ENCODE results near the gene GSK3A. TPM values are rescaled to one million over a fixed set of nuclear protein-coding genes. Genes with fewer than 3 reads are reported as not detected.

GSK3A gene
- total and polyA plus RNA-seq, 9 of the 15 experiments (the other 6 are each of a cell fraction or from before 2014, with no cell fraction given), result 0.62 to 90.7 (median 33.3) TPM

DNA sequence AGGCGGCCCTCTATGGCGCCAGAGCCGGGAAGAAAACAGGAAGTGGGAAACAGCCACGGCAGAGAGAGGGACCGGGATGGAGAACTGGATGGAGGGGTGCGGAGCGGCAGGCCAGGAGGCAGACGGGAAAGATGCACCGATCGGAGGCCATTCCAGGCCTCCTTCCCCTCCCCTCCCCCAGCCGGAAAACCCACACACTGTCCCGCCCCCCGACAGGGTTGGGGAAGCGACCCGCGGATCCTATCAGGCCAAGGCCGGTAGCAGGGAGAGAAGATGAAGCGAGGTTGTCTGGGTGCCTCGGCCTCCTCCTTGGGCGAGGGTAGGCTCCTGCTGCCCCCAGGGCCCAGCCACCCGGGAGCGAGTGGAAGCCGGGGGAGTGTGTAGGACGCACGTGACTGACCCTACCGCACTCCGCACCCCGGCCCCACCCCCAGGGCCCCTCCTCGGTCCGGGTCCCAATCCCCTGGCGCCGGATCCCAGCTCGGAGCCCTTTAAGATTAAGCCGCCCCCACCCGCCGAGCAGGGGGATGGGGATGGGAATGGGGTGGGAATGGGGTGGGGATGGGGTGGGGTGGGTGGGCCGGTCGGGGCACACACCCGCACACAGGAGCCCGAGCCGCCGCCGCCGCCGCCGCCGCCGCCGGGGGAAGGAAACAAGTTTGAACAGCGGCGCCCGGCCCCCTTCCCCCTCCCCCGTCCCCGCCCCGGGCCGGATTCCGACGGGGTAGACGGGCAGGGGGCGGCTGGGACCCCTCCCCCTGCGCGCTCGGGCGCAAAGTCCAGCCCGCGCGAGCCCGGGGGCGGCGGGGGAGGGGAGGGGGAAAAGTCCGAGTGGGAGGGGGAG lies 11.1 kb upstream of the GSK3A start (continued):
- TF ChIP-seq, protein P1, sequence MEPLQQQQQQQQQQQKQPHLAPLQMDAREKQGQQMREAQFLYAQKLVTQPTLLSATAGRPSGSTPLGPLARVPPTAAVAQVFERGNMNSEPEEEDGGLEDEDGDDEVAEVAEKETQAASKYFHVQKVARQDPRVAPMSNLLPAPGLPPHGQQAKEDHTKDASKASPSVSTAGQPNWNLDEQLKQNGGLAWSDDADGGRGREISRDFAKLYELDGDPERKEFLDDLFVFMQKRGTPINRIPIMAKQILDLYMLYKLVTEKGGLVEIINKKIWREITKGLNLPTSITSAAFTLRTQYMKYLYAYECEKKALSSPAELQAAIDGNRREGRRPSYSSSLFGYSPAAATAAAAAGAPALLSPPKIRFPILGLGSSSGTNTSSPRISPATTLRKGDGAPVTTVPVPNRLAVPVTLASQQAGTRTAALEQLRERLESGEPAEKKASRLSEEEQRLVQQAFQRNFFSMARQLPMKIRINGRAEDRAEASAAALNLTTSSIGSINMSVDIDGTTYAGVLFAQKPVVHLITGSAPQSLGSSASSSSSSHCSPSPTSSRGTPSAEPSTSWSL (CRISPR knock-in tag; IDR thresholded peaks at IDR 0.05; ENCODE audit: borderline replicate concordance), result no peak
- TF ChIP-seq CBX5 (IDR thresholded peaks at IDR 0.05; ENCODE audit: borderline replicate concordance, low read depth) (no peak), PHF8 (IDR thresholded peaks at IDR 0.05; ENCODE audit: borderline replicate concordance, low read length) (peak; percentile 20; the same call in 1 of the 2 replicates), SMAD3 (CRISPR knock-in tag; conservative IDR thresholded peaks at IDR 0.05) (no peak), HLTF (IDR thresholded peaks at IDR 0.05) (no peak), MNT (conservative IDR thresholded peaks at IDR 0.05) (peak; percentile 62 to 67; a peak in 3 of 4 replicates), ZNF3 (CRISPR knock-in tag; IDR thresholded peaks at IDR 0.05) (no peak), ZNF79 (CRISPR knock-in tag; IDR thresholded peaks at IDR 0.05; ENCODE audit: low read depth) (no peak), ZNF583 (CRISPR knock-in tag; IDR thresholded peaks at IDR 0.05) (no peak), SRSF1 (IDR thresholded peaks at IDR 0.05; ENCODE audit: low read depth, low read length) (no peak), GABPA (tag; conservative IDR thresholded peaks at IDR 0.05; ENCODE audit: low read depth) (0 out of 2 replicates have a peak, but pooled peaks have one; percentile 29), FOXP1 (CRISPR knock-in tag; IDR thresholded peaks at IDR 0.05) (no peak), ZNF449 (CRISPR knock-in tag; IDR thresholded peaks at IDR 0.05) (no peak), CXXC5 (CRISPR knock-in tag; IDR thresholded peaks at IDR 0.05) (peak; percentile 40), MAX (CRISPR knock-in tag; IDR thresholded peaks at IDR 0.05) (no peak)
- TF ChIP-seq, protein P2, sequence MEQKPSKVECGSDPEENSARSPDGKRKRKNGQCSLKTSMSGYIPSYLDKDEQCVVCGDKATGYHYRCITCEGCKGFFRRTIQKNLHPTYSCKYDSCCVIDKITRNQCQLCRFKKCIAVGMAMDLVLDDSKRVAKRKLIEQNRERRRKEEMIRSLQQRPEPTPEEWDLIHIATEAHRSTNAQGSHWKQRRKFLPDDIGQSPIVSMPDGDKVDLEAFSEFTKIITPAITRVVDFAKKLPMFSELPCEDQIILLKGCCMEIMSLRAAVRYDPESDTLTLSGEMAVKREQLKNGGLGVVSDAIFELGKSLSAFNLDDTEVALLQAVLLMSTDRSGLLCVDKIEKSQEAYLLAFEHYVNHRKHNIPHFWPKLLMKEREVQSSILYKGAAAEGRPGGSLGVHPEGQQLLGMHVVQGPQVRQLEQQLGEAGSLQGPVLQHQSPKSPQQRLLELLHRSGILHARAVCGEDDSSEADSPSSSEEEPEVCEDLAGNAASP (IDR thresholded peaks at IDR 0.05), result no peak
- TF ChIP-seq, protein P3, sequence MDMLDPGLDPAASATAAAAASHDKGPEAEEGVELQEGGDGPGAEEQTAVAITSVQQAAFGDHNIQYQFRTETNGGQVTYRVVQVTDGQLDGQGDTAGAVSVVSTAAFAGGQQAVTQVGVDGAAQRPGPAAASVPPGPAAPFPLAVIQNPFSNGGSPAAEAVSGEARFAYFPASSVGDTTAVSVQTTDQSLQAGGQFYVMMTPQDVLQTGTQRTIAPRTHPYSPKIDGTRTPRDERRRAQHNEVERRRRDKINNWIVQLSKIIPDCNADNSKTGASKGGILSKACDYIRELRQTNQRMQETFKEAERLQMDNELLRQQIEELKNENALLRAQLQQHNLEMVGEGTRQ (CRISPR knock-in tag; IDR thresholded peaks at IDR 0.05), result peak; percentile 68
- TF ChIP-seq, protein P4, sequence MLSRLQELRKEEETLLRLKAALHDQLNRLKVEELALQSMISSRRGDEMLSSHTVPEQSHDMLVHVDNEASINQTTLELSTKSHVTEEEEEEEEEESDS (CRISPR knock-in tag; IDR thresholded peaks at IDR 0.05), result no peak
